ENCODE measurements around the gene COPG1.
"Not testable (repeated sequence)": the region's sequence is repeated elsewhere in the genome, so short reads cannot be mapped to it uniquely, and the experiment has no call there.

Gene COPG1

DNA sequence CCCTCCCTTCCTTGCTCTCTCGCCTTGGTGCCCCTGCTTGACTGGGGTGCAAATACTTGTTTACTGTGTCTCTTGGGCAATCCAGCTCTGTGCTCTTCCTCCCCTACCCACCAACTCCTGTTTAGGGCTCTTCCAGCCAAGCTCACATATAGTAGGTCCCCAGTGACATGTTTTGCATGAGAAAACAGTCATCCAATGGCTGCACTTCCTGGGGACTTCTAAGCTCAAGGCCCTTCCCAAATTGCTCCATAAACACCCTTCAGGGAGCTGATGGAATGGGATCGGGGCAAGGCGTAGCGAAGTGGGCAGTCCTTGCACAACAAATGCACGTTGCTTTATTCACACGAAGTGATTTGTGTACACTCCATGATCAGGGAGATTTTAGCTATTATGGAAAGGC is 9.4 kb upstream of the COPG1 start:
- no peak for DNase-seq (ENCODE audit: low read depth)

DNA sequence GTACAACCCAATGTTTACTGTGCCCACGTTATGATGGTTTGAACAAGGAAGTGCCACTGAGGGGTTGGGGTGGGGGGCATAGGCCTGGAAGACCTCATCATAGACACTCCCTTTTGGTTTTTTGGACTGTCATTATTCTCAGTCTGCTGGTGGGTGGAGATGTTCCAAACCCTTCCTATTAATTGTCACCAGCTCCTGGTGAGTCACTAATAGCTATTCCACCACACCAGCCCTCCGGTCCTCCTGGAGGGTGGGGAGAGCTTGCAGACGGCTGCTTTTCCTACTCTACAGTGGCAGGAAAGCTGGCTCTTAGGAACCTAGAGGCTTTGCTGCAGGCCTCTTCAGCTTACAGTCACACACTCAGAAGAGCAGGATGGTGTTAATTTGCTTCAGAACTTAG is 9.0 kb upstream of the COPG1 start:
- DNase-seq (ENCODE audit: low read depth) = no peak

DNA sequence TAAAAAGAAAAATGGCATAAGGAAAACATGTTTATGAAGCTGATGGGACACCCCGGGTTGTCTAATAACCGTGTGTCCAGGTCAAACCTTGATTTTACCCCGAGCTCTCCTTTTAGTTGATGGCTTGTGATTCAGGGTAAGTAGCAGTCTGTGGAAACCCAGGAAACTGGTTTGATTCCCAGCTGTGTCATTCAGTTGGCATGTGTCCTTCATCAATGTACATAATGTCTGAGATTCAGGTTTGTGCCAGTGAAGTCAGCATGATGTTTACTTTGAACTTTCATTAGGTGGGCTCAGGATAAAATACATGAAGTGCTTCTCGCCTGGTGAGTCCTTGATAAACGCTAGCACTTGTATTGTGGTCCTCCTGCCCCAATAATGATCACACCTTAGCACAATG is 4.3 kb upstream of the COPG1 start:
- no peak for DNase-seq (ENCODE audit: low read depth)

DNA sequence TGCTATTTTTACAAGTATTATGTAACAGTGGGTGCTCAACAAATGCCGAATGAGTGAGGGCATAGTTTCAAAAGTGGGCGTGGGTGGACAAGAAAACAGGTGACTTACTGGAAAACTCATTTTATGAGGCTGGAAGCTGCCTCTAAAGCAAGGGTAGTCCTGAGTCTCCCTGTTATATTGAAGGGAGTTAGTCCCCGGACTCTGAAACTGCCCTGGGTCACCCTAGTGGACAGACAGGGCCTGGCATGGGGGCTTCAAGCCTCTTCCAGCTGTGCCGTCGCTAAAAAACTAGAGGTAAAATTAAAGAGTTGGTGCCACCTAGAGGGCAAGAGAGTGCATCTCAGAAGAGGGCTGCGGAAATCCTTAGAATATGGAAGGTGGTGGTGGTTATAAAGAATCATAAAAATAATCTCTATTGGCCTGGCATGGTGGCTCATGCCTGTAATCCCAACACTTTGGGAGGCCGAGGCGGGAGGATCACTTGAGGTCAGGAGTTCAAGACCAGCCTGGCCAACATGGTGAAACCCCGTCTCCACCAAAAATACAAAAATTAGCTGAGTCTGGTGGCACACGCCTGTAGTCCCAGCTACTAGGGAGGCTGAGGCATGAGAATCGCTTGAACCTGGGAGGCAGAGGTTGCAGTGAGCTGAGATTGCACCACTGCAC is 3.6 kb upstream of the COPG1 start:
- peak; percentile 86 for DNase-seq (ENCODE audit: low read depth)

DNA sequence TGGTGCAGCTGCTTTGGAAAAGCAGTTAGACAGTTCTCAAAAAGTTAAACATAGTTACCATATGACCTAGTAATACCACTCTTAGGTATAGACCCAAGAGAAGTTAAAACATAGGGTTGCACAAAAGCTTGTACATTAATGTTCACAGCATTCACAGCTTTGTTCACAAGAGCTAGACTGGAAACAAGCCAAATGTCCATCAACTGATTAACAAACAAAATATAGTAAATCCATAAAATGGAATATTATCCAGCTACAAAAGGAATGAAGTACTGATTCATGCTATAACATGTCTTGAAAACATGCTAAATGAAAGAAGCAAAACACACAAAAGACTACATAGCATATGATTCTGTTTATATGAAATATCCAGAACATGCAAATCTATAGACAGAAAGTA is 2.8 kb upstream of the COPG1 start:
- no peak for DNase-seq (ENCODE audit: low read depth)

DNA sequence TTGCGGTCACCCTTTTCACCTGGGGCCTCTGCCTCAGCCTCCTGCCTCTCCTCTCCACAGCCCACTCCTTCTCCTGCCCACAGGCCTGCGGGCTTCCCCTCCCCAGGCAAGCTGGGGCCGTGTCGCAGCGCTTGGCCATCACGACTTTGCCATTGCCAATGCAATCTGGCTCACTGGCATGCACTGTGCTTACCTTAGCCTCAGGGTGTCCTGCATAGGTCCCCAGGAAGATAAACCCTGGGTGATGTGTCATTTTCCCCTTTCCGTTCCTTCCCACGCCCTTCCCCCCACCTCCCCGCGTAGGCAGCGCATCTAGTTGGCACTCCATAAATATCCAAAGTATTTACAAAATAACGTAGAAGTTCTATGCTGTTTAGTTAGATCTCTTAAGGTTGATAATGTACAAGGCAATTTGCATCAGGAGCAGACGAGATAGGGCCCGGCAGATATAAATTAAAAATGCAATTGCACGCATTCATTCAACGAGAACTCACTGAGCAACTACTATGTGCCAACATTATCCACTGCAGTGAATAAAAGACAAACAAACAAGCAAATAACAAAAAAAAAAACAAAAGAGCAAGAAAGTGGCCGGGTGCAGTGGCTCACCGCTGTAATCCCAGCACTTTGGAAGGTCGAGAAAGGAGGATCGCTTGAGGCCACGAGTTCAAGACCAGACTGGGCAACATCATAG is 973 bp upstream of the COPG1 start:
- no peak for DNase-seq (ENCODE audit: low read depth)

DNA sequence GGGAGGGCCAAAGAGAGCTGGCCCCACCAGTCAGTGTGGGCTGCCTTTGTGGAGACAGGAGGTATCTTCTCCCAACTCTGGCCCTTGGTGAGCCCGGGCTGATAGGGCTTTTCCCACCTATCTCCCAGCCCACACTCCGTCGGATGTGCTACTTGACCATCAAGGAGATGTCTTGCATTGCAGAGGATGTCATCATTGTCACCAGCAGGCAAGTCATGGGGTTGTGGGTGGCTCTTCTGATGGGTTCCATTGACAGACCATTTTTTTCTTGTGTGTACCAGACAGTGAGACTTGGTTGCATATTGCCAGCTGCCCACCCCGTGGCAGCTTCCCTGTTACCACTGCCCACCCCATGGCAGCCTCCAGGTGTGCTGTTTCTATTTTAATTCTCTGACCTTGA is 3.3 kb downstream of the COPG1 start:
- DNase-seq (ENCODE audit: low read depth) = no peak

DNA sequence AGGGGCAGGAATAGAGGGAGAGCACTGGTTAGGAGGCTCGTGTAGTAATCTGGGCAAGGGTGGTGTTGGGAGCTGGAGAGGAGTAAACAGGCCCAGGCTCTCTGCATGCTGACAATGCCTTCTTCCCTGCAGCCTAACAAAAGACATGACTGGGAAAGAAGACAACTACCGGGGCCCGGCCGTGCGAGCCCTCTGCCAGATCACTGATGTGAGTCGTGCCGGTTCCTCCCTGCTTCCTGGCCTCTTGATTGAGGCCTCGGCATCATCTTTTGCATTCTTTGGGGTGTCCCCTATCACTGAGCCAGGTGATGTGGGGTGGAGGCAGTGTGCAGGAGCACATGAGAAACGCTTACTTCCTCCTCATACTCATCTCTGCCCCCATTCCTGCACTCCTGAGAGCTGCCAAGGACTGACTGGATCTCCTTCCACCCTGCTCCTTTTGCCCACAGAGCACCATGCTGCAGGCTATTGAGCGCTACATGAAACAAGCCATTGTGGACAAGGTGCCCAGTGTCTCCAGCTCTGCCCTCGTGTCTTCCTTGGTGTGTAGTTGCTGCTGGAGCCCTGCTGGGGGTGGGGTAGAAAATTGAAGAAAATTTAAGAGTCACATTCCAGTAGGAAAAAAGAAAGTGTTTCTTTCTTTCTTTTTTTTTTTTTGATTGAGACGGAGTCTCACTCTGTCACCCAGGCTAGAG is 5.3 kb downstream of the COPG1 start:
- no peak for DNase-seq (ENCODE audit: low read depth)

DNA sequence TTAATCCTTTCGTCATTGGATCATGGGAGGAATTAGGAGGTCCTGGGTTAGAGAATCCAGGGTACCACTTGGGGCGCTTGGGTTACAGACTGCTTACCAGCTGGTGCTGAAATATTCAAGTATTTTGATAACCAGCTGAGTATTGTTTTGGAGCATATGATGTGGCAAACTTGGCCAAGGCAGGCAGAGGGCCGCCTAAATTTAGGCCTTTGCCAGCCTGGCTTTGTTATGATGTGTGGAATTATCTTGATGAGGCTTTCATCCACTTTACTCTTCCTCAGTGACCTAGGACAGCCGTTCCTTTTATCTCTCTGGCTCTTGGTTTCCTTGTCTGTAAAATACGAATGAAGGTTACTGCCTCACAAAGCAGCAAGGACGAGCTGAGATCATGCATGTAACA is 6.9 kb downstream of the COPG1 start:
- no peak for DNase-seq (ENCODE audit: low read depth)

DNA sequence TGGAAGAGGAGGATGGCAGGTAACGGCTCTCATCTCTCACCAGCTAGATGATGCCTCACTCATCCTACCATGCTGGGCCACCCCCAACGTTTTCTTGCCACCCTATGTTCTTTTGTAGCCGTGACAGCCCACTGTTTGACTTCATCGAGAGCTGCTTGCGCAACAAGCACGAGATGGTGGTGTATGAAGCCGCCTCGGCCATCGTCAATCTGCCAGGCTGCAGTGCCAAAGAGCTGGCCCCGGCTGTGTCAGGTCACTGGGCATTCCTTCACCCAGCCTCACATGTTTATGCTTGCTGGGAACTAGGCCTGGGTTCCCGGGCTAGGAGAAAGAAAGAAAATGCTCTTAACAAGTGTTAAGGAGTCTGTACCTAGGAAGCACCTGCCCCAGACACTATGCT is 8.2 kb downstream of the COPG1 start:
- no peak for DNase-seq (ENCODE audit: low read depth)

DNA sequence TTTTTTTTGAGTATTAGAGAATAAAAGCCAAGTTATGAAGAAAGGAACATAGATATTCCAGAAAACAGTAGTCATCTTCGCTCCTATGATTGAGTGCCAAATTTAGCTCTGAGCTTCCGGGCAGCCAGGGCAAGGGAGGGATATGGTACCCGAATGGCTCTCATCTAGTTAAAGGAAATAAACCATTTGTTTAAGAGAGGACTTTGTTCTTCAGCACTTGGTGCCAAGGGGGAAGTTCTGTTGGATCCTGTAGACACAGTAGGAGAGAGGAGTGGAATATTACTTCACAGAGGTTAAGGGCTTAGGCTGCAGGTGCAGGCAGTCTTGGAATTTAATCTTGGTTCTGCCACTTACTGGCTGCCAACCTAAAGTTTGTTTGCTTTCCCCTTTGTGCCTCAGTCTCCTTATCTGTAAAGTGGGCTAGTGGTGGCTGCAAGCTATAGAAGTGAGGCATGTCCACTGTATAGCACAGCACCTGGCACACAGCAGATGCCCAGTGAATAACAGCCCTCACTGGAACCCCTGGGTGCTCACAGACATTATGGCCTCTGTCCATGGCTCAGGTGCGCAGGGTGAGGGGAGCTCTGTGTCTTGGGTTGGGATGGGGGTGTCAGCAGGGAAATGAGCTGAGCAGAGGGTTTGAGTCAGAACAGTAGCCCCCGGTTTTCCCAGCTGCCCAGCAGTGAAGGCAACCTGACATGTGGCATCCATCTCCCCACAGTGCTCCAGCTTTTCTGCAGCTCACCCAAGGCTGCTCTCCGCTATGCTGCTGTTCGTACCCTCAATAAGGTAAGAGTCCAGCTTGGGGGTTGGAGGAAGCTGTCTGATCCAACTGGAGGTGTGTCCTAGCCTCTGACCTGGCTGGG is 10.4 kb downstream of the COPG1 start:
- no peak for DNase-seq (ENCODE audit: low read depth)

DNA sequence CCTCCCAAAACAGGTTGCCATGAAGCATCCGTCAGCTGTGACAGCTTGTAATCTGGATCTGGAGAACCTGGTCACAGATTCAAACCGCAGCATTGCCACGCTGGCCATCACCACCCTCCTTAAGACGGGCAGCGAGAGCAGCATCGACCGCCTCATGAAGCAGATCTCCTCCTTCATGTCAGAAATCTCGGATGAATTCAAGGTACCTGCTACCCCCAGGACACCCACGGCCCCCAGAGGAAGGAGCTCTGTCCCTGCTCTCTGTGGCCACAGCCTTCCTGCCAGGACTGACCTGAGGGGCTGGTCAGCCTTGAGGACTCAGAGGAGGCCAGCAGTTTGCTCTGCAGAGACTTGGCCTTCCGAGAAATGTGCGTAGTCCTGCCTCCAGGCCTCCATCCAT is 11.2 kb downstream of the COPG1 start:
- no peak for DNase-seq (ENCODE audit: low read depth)

DNA sequence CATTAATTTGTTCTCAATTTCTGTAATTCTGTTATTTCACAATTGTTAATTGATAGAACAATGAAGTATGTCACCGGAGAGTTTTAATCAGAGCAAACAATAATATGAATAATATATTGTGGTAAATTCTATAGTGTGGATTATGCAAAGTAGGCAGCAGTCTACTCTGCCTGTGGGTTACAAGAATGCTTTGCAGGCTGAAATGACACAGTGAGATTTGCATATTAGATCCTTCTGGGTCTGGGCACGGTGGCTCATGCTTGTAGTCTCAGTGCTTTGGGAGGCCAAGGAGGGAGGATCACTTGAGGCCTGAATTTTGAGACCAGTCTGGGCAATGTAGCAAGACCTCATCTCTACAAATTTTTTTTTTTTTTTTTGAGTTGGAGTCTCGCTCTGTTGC is 12.5 kb downstream of the COPG1 start:
- no peak for DNase-seq (ENCODE audit: low read depth)

DNA sequence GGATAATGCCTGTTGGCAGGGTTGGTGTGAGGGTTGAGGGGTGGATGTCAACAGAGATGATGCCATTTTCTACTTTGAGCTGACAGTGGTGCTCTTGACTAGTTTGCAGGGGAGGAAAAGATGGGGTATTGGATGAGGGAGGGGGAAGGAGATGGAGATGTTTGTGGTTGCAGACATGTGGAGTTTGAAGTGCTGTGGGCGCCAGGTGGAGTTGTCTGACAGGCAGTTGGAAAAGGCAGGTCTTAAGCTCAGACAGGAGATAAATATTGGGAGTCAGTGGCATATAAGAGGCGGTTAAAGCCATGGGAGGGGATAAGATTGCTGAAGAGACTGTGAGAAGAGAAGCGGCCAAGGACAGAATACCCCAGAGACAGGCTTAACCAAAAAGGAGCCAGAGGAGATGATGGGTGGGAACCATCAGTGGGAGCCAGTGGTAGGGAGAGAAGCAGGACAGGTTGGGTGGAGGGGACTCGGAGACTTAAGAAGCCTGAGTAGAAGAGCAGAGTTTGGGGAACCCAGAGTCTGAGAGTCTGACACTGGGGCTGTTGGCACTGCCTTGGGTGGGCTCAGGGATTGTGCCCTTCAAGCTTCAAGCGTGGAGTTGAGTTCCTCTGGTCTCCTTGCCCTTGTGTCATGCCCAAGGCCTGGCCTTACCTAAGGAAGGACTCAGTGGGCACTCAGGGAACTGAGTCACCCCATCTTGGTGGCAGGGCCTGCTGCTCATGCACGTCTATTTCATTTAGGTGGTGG is 13.9 kb downstream of the COPG1 start:
- DNase-seq (ENCODE audit: low read depth) = no peak

DNA sequence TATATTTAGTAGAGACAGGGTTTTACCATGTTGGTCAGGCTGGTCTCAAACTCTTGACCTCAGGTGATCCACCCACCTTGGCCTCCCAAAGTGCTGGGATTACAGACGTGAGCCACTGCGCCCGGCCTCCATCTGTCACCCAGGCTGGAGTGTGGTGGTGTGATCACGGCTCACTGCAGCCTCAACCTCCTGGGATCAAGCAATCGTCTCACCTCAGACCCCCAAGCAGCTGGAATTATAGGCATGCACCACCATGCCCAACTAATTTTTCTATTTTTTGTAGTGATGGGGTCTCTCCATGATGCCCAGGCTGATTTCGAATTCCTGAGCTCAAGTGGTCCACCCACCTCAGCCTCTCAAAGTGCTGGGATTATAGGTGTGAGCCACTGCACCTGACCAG is 15.6 kb downstream of the COPG1 start:
- DNase-seq (ENCODE audit: low read depth) = not testable (repeated sequence)

DNA sequence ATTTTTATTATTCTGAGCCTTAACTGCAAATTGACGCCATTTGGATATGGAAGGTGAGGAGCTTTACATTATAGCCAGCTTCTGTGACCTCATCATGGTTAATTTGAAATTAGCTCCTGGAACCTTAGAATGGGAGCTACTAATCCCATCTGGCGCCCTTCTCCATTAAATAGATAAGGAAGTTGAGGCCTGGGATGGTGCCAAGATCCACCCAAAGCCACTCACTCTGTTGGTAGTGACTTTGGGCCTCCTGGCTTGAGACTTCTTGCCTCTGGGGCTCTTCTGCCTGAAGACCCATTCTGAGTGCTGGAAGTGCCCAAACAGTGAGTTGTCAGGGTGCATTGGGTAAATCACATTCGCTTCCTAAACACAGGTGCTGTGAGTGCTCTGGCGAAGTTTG is 17.2 kb downstream of the COPG1 start:
- no peak for DNase-seq (ENCODE audit: low read depth)

DNA sequence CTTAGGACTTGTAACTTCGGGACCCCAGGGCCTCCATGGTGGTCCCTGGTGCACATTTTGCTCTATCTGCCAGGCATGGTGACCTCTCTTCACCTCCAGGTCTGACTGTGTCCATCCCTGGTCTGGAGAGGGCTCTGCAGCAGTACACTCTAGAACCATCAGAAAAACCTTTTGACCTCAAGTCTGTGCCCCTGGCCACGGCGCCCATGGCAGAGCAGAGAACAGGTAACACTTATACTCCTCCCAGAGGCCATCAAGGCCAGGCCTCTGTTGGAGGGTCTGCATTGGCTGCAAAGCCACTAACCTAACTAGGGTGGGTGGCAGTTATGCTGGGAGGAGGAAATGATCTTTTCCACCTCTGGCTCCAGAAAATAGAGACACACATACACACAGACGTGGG is 19.0 kb downstream of the COPG1 start:
- no peak for DNase-seq (ENCODE audit: low read depth)

DNA sequence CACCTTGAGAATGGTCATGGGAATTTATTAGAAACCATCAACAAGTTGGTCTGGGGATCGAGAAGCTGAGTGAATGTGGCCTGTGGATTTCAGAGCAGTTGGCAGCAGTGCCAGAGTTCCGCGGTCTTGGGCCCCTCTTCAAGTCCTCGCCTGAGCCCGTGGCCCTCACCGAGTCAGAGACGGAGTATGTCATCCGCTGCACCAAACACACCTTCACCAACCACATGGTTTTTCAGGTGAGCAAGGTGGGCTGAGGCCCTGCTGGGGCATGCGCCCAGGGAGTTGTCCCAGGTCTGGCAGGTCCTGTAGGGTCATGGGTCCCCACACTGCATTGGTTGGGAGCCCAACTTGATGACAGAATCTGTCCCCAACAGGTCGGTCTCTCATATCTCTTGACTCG is 22.3 kb downstream of the COPG1 start:
- DNase-seq (ENCODE audit: low read depth) = no peak

DNA sequence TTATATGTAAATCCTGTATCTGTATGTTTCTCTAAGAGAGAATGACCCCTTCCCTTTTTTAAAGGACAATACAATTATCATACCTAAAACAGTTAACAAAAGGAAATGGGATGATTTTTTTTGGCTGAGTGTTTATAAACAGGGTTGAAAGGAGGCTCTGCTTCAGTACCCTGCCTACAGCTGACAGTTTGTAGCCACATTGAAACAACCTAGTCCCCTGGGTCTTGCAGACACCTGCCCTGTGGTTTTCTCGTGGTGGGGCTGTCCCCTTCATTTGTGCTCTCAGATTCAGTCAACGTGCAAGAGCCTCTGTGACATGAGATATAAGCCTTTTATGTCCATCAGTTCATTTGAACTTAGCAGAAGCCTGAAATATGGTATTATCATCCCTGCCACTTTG is 27.0 kb downstream of the COPG1 start:
- DNase-seq (ENCODE audit: low read depth) = no peak

DNA sequence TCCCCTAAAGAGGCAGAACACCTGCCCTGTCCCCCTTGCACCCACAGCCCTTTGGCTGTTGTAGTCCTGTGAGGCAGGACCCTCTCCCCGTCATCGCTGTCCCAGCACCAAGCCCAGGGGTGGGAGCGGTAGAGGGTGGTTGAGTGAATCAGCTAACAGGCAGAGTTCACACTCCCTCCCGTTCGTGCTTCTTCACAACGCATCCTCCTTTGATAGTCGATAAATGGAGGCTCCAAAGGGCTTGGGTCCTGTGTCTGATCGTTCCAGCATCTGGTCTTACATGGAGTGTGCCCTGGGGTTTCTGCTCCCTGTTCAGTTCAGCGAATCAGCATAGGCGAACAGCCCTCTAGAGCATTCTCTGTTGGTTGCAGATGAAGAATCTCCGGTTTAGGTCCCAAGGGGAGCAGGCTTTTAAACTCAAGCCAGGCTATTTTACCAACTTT is 28.4 kb downstream of the COPG1 start:
- no peak for DNase-seq (ENCODE audit: low read depth)

DNA sequence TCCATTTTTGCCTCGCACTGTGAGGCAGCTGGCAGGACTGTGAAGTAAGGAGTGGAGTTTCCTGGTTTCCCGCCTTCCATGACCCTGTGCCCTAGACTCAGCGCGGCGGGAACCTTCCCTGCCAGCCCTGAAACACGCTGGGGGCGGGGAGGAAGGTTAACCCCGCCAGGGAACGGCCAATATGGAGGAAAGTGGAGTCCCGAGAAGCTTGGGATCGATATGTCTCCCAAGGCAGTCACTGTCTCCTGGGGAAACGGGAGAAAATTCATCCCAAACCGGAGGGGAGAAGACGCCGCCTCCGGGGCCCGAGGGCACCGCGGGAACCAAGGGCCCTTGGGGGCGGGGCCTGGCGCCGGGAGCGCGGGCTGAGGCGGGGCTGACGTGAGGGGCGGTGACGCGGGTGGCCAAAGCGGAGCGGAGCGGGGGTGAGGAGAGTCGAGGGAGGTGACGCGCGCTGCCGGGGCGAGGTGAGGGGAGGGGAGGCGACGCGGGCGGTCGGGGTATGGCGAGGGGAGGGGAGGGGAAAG is 29.1 kb downstream of the COPG1 start, which contains the start of gene HMCES:
Gene HMCES (plus strand): TSS at position 432 of the 527 bp plus-strand sequence. CDS start 863 bp downstream, outside the sequence.
- peak; percentile 66 for DNase-seq (ENCODE audit: low read depth)
